ENCODE measurements around the gene SV2B. TPM values are rescaled to one million over a fixed set of nuclear protein-coding genes. Genes with fewer than 3 reads are reported as not detected.

The SV2B gene
- total RNA-seq, 1 experiment from 2014 or later = 1.4 TPM

DNA sequence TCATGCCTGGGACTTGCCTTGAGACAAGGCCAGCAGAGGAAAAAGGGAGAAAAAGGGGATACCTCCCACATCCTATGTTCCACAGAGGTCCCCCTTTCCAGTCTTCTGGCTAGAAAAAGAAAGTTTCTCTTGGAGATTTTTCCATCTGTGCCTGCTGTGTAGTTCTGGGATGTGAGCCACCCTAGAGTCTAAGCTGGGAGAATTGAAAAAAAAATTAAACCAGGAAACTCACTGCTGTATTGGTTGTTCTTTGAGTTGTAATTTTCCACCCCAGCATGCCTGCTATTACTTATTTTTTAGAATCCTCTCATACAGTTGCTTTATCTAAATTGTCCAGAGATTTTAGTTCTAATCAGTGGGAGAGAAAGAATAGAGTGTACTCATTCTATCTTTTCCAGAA is 68.4 kb downstream of the SV2B start:
- CTCF ChIA-PET = no interaction called here
- H3K27ac Mint-ChIP-seq = no peak overlapping the region

DNA sequence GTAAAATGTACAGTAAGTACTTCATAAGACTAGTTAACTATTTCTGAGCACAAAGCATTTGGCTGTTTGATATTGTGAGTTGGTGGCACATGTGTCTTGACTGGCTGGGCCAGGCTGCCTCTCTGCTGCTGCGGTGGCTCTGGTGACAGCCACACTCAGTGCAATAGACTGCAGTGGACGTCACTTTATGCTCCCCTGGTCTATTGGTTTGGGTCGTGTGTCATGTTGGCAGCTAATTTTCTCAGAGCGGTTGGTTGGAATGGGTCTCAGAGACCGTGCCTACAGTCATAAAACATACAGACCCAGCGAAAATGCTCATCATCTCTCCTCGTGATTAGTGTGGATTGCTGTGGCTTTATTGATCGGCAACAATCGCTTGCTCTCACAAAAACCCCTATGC is 71.3 kb downstream of the SV2B start:
- peaks cover 11% of the 10 kb centered on the region for H3K36me3 Mint-ChIP-seq
- ATAC-seq (no peak), DNase-seq (ENCODE audit: low spot score) (no peak)
- CTCF ChIA-PET = no interaction called here
- no peak overlapping the region for H3K27ac Mint-ChIP-seq
- H3K27me3 Mint-ChIP-seq (ENCODE audit: low read depth) = no peaks in the 10 kb centered on the region; the same call in 1 of the 2 replicates
- POLR2A ChIA-PET = no interaction called here
- H3K4me3 Mint-ChIP-seq = no peak overlapping the region
- peaks cover 16% of the 10 kb centered on the region for H3K9me3 Mint-ChIP-seq
- H3K4me1 Mint-ChIP-seq = no peaks in the 10 kb centered on the region
- TF ChIP-seq, protein P1, sequence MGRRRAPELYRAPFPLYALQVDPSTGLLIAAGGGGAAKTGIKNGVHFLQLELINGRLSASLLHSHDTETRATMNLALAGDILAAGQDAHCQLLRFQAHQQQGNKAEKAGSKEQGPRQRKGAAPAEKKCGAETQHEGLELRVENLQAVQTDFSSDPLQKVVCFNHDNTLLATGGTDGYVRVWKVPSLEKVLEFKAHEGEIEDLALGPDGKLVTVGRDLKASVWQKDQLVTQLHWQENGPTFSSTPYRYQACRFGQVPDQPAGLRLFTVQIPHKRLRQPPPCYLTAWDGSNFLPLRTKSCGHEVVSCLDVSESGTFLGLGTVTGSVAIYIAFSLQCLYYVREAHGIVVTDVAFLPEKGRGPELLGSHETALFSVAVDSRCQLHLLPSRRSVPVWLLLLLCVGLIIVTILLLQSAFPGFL (CRISPR knock-in tag; IDR thresholded peaks at IDR 0.05; ENCODE audit: borderline replicate concordance) = no peak
- TF ChIP-seq MYBL2 (CRISPR knock-in tag; IDR thresholded peaks at IDR 0.05) (no peak), ZNF671 (CRISPR knock-in tag; IDR thresholded peaks at IDR 0.05) (no peak), ZNF121 (CRISPR knock-in tag; IDR thresholded peaks at IDR 0.05) (no peak), PRRX2 (CRISPR knock-in tag; IDR thresholded peaks at IDR 0.05) (no peak), NFE2L1 (CRISPR knock-in tag; IDR thresholded peaks at IDR 0.05) (no peak)
- TF ChIP-seq, protein P2, sequence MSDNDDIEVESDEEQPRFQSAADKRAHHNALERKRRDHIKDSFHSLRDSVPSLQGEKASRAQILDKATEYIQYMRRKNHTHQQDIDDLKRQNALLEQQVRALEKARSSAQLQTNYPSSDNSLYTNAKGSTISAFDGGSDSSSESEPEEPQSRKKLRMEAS (CRISPR knock-in tag; IDR thresholded peaks at IDR 0.05) = no peak
- TF ChIP-seq, protein P3, sequence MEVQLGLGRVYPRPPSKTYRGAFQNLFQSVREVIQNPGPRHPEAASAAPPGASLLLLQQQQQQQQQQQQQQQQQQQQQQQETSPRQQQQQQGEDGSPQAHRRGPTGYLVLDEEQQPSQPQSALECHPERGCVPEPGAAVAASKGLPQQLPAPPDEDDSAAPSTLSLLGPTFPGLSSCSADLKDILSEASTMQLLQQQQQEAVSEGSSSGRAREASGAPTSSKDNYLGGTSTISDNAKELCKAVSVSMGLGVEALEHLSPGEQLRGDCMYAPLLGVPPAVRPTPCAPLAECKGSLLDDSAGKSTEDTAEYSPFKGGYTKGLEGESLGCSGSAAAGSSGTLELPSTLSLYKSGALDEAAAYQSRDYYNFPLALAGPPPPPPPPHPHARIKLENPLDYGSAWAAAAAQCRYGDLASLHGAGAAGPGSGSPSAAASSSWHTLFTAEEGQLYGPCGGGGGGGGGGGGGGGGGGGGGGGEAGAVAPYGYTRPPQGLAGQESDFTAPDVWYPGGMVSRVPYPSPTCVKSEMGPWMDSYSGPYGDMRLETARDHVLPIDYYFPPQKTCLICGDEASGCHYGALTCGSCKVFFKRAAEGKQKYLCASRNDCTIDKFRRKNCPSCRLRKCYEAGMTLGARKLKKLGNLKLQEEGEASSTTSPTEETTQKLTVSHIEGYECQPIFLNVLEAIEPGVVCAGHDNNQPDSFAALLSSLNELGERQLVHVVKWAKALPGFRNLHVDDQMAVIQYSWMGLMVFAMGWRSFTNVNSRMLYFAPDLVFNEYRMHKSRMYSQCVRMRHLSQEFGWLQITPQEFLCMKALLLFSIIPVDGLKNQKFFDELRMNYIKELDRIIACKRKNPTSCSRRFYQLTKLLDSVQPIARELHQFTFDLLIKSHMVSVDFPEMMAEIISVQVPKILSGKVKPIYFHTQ (CRISPR knock-in tag; IDR thresholded peaks at IDR 0.05) = no peak
- TF ChIP-seq, protein P4, sequence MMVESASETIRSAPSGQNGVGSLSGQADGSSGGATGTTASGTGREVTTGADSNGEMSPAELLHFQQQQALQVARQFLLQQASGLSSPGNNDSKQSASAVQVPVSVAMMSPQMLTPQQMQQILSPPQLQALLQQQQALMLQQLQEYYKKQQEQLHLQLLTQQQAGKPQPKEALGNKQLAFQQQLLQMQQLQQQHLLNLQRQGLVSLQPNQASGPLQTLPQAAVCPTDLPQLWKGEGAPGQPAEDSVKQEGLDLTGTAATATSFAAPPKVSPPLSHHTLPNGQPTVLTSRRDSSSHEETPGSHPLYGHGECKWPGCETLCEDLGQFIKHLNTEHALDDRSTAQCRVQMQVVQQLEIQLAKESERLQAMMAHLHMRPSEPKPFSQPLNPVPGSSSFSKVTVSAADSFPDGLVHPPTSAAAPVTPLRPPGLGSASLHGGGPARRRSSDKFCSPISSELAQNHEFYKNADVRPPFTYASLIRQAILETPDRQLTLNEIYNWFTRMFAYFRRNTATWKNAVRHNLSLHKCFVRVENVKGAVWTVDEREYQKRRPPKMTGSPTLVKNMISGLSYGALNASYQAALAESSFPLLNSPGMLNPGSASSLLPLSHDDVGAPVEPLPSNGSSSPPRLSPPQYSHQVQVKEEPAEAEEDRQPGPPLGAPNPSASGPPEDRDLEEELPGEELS (CRISPR knock-in tag; IDR thresholded peaks at IDR 0.05) = no peak

More for the DNA sequence above, 68.4 kb downstream of the SV2B start:
- no peak overlapping the region for H3K4me3 Mint-ChIP-seq
- POLR2A ChIA-PET = no interaction called here
- peaks cover 22% of the 10 kb centered on the region for H3K36me3 Mint-ChIP-seq
- H3K9me3 Mint-ChIP-seq = peaks cover 33% of the 10 kb centered on the region
- DNase-seq (ENCODE audit: low spot score) (no peak), ATAC-seq (no peak)
- no peaks in the 10 kb centered on the region for H3K4me1 Mint-ChIP-seq
- TF ChIP-seq IRF2 (CRISPR knock-in tag; IDR thresholded peaks at IDR 0.05; ENCODE audit: borderline replicate concordance, low read depth) = no peak
- no peak for TF ChIP-seq FOXP1 (CRISPR knock-in tag; IDR thresholded peaks at IDR 0.05; ENCODE audit: borderline replicate concordance)
- no peak for TF ChIP-seq TP53 (CRISPR knock-in tag; IDR thresholded peaks at IDR 0.05)
- TF ChIP-seq FOXJ3 (CRISPR knock-in tag; IDR thresholded peaks at IDR 0.05; ENCODE audit: borderline replicate concordance) = no peak
- no peak for TF ChIP-seq MYBL2 (CRISPR knock-in tag; IDR thresholded peaks at IDR 0.05)
- TF ChIP-seq, protein P5, sequence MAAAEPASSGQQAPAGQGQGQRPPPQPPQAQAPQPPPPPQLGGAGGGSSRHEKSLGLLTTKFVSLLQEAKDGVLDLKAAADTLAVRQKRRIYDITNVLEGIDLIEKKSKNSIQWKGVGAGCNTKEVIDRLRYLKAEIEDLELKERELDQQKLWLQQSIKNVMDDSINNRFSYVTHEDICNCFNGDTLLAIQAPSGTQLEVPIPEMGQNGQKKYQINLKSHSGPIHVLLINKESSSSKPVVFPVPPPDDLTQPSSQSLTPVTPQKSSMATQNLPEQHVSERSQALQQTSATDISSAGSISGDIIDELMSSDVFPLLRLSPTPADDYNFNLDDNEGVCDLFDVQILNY (CRISPR knock-in tag; IDR thresholded peaks at IDR 0.05) = no peak
- no peak for TF ChIP-seq PRRX2 (CRISPR knock-in tag; IDR thresholded peaks at IDR 0.05)
- TF ChIP-seq ETV6 (CRISPR knock-in tag; IDR thresholded peaks at IDR 0.05) = no peak
- no peak for TF ChIP-seq ZNF317 (CRISPR knock-in tag; IDR thresholded peaks at IDR 0.05; ENCODE audit: borderline replicate concordance, low read depth)
- TF ChIP-seq, protein P6, sequence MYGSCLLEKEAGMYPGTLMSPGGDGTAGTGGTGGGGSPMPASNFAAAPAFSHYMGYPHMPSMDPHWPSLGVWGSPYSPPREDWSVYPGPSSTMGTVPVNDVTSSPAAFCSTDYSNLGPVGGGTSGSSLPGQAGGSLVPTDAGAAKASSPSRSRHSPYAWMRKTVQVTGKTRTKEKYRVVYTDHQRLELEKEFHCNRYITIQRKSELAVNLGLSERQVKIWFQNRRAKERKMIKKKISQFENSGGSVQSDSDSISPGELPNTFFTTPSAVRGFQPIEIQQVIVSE (CRISPR knock-in tag; IDR thresholded peaks at IDR 0.05; ENCODE audit: borderline replicate concordance) = no peak
- no peak for TF ChIP-seq ZNF232 (CRISPR knock-in tag; IDR thresholded peaks at IDR 0.05)
- TF ChIP-seq SMAD4 (CRISPR knock-in tag; IDR thresholded peaks at IDR 0.05) = no peak
- TF ChIP-seq, protein P7, sequence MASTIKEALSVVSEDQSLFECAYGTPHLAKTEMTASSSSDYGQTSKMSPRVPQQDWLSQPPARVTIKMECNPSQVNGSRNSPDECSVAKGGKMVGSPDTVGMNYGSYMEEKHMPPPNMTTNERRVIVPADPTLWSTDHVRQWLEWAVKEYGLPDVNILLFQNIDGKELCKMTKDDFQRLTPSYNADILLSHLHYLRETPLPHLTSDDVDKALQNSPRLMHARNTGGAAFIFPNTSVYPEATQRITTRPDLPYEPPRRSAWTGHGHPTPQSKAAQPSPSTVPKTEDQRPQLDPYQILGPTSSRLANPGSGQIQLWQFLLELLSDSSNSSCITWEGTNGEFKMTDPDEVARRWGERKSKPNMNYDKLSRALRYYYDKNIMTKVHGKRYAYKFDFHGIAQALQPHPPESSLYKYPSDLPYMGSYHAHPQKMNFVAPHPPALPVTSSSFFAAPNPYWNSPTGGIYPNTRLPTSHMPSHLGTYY (CRISPR knock-in tag; IDR thresholded peaks at IDR 0.05) = no peak
- TF ChIP-seq, protein P8, sequence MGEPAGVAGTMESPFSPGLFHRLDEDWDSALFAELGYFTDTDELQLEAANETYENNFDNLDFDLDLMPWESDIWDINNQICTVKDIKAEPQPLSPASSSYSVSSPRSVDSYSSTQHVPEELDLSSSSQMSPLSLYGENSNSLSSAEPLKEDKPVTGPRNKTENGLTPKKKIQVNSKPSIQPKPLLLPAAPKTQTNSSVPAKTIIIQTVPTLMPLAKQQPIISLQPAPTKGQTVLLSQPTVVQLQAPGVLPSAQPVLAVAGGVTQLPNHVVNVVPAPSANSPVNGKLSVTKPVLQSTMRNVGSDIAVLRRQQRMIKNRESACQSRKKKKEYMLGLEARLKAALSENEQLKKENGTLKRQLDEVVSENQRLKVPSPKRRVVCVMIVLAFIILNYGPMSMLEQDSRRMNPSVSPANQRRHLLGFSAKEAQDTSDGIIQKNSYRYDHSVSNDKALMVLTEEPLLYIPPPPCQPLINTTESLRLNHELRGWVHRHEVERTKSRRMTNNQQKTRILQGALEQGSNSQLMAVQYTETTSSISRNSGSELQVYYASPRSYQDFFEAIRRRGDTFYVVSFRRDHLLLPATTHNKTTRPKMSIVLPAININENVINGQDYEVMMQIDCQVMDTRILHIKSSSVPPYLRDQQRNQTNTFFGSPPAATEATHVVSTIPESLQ (CRISPR knock-in tag; IDR thresholded peaks at IDR 0.05) = no peak
- TF ChIP-seq, protein P9, sequence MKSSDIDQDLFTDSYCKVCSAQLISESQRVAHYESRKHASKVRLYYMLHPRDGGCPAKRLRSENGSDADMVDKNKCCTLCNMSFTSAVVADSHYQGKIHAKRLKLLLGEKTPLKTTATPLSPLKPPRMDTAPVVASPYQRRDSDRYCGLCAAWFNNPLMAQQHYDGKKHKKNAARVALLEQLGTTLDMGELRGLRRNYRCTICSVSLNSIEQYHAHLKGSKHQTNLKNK (CRISPR knock-in tag; IDR thresholded peaks at IDR 0.05) = no peak
- no peaks in the 10 kb centered on the region; the same call in 1 of the 2 replicates for H3K27me3 Mint-ChIP-seq (ENCODE audit: low read depth)

All from WTC11 (cell line).